Suprapubic skin (tissue), 4 donors: ENCODE measurements around the gene ADARB1. TPM values are rescaled to one million over a fixed set of nuclear protein-coding genes. Genes with fewer than 3 reads are reported as not detected.

ENCODE experiments used
- DNase-seq, 2 donors: peaks; one replicate each; pipeline ENCODE4 v3.0.0-alpha.2; 2019; ENCODE audit warnings: low spot score in 2 of 2
- H3K27ac ChIP-seq: fragments of 200-600 bp; sonication (generic); one replicate; pipeline ENCODE4 v1.5.1; 2019
- H3K27me3 ChIP-seq: fragments of 200-600 bp; sonication (generic); one replicate; pipeline ENCODE4 v1.5.1; 2019
- H3K36me3 ChIP-seq: fragments of 200-600 bp; sonication (generic); one replicate; pipeline ENCODE4 v1.5.1; 2019
- H3K4me1 ChIP-seq: fragments of 200-600 bp; sonication (generic); one replicate; pipeline ENCODE4 v1.5.1; 2019
- H3K4me3 ChIP-seq: fragments of 200-600 bp; sonication (generic); one replicate; pipeline ENCODE4 v1.5.1; 2019; ENCODE audit warnings: mild to moderate bottlenecking
- H3K9me3 ChIP-seq: fragments of 200-600 bp; sonication (generic); one replicate; pipeline ENCODE4 v1.5.1; 2019
- CTCF ChIP-seq, 2 donors: fragments of 200-600 bp in 1 of 2; fragments of 450-650 bp in 1 of 2; sonication (generic) in 1 of 2; IDR thresholded peaks; one replicate each; pipeline ENCODE4 v1.5.1; 2016 to 2019; ENCODE audit warnings: antibody characterized with exemption in 2 of 2, mild to moderate bottlenecking in 1 of 2, moderate library complexity in 1 of 2
- EP300 ChIP-seq: sonication (generic); formaldehyde crosslinking; IDR thresholded peaks from one replicate; pipeline ENCODE4 v1.6.1; 2017; ENCODE audit warnings: antibody characterized with exemption
- POLR2A ChIP-seq, 2 donors: fragments of 450-650 bp; IDR thresholded peaks; one replicate each; pipeline ENCODE4 v1.6.1; 2017; ENCODE audit warnings: antibody characterized with exemption in 2 of 2, mild to moderate bottlenecking in 2 of 2, moderate library complexity in 2 of 2
- POLR2AphosphoS5 ChIP-seq, 3 donors: sonication (generic); formaldehyde crosslinking; IDR thresholded peaks; one replicate each; pipeline ENCODE4 v1.6.1; 2017; ENCODE audit warnings: antibody characterized with exemption in 3 of 3
- WGBS: methylation state at CpG from one replicate; pipeline ENCODE4 v1.1.5; 2018; 5-methylcytosine and 5-hydroxymethylcytosine counted together
- total RNA-seq, 4 donors: library from RNA; depleted of rRNA; stranded (reverse); fragments of >200 nt; gene quantifications; one replicate each; pipeline ENCODE4 v1.1.0, GENCODE V29; 2016

Gene ADARB1
- total RNA-seq, 4 donors from 2014 or later = 13.2 to 23.6 (median 20.3) TPM

GRCh38 chr21:45029298-45029947, 45.0 kb upstream of the ADARB1 start:
- Histone ChIP-seq H3K9me3 (no peaks in the 10 kb centered on the region), H3K4me1 (peaks cover 39% of the 10 kb centered on the region), H3K27me3 (no peaks in the 10 kb centered on the region), H3K36me3 (no peaks in the 10 kb centered on the region), H3K4me3 (no peak overlapping the region), H3K27ac (no peak overlapping the region)
- TF ChIP-seq EP300 (no peak), CTCF (IDR thresholded peaks at IDR 0.05) (no peak), POLR2AphosphoS5 (IDR thresholded peaks at IDR 0.05) (no peak), POLR2A (IDR thresholded peaks at IDR 0.05) (no peak)
- DNase-seq = peak in 1 of 2 donors; percentile 55
- 94% methylated on average over 3 of the region's 14 CpGs for WGBS

- no peaks in the 10 kb centered on the region for H3K36me3 ChIP-seq
- no peaks in the 10 kb centered on the region for H3K9me3 ChIP-seq
- DNase-seq = peak in 1 of 2 donors; percentile 70
- peaks cover 46% of the 10 kb centered on the region for H3K4me1 ChIP-seq
- 87% methylated on average over 15 of the region's 26 CpGs for WGBS
- H3K27me3 ChIP-seq = no peaks in the 10 kb centered on the region
- TF ChIP-seq POLR2A (IDR thresholded peaks at IDR 0.05) (no peak), EP300 (no peak), CTCF (IDR thresholded peaks at IDR 0.05) (no peak), POLR2AphosphoS5 (IDR thresholded peaks at IDR 0.05) (no peak)
- H3K4me3 ChIP-seq = no peak overlapping the region
- H3K27ac ChIP-seq = no peak overlapping the region
Measured at GRCh38 chr21:45029948-45030681, 44.3 kb upstream of the ADARB1 start.

- Histone ChIP-seq H3K4me3 (no peak overlapping the region), H3K36me3 (no peaks in the 10 kb centered on the region), H3K27me3 (no peaks in the 10 kb centered on the region), H3K27ac (no peak overlapping the region), H3K4me1 (peaks cover 48% of the 10 kb centered on the region), H3K9me3 (no peaks in the 10 kb centered on the region)
- TF ChIP-seq CTCF (IDR thresholded peaks at IDR 0.05) = no peak
- TF ChIP-seq POLR2AphosphoS5 (IDR thresholded peaks at IDR 0.05) = no peak
- TF ChIP-seq POLR2A (IDR thresholded peaks at IDR 0.05) = no peak
- TF ChIP-seq EP300 = no peak
- 79% methylated on average over 15 of the region's 23 CpGs for WGBS
- peak in 1 of 2 donors; percentile 52 for DNase-seq
Measured at GRCh38 chr21:45030682-45031570, 43.5 kb upstream of the ADARB1 start.

- WGBS = 82% methylated on average over 19 of the region's 23 CpGs
- Histone ChIP-seq H3K36me3 (no peaks in the 10 kb centered on the region), H3K27me3 (no peaks in the 10 kb centered on the region), H3K4me1 (peaks cover 48% of the 10 kb centered on the region), H3K9me3 (no peaks in the 10 kb centered on the region), H3K4me3 (no peak overlapping the region), H3K27ac (no peak overlapping the region)
- no peak for TF ChIP-seq POLR2AphosphoS5 (IDR thresholded peaks at IDR 0.05)
- no peak for TF ChIP-seq EP300
- TF ChIP-seq POLR2A (IDR thresholded peaks at IDR 0.05) = no peak
- TF ChIP-seq CTCF (IDR thresholded peaks at IDR 0.05) = no peak
- peak in 1 of 2 donors; percentile 54 for DNase-seq
Measured at GRCh38 chr21:45031571-45032191, 42.7 kb upstream of the ADARB1 start.
